PC-3 (cell line): ENCODE results near the gene ERFE. TPM values are rescaled to one million over a fixed set of nuclear protein-coding genes. Genes with fewer than 3 reads are reported as not detected.

ENCODE experiments used
- ATAC-seq: fragments of 200-7000 bp; cut with Tn5 transposase; 2 replicates; pipeline ENCODE4 v1.9.1; 2020; ENCODE audit warnings: mild to moderate bottlenecking, moderate library complexity
- BruUV-seq: library from RNA; stranded (reverse); fragments of 400-500 nt; replicated peaks from 2 replicates; lab custom pipeline; 2021; lab: Mats Ljungman, UMichigan
- CTCF ChIA-PET: fragments of 300-600 bp; sonication (Branson Sonifier 250); formaldehyde crosslinking; loops from one replicate; lab custom pipeline; 2022; ENCODE audit warnings: antibody characterized with exemption; lab: Charles Lee
- POLR2A ChIA-PET: fragments of 300-600 bp; sonication (Branson Sonifier 250); formaldehyde crosslinking; loops from one replicate; lab custom pipeline; 2022; ENCODE audit warnings: antibody characterized with exemption; ENCODE audit not compliant: unreplicated experiment; lab: Charles Lee
- DNase-seq: peaks from one replicate; pipeline ENCODE4 v3.0.0-alpha.2; 2015
- H2AFZ ChIP-seq: fragments of 300-600 bp; sonication (generic); 2 replicates; pipeline ENCODE4 v1.6.0; 2016; ENCODE audit warnings: antibody characterized with exemption, low read length
- H3F3A ChIP-seq: fragments of 300-600 bp; sonication (generic); one replicate; pipeline ENCODE4 v1.6.0; 2017; ENCODE audit warnings: antibody characterized with exemption, low read length, control low read depth, mild to moderate bottlenecking; ENCODE audit not compliant: unreplicated experiment
- H3K27ac ChIP-seq: fragments of 300-600 bp; sonication (generic); 2 replicates; pipeline ENCODE4 v1.5.1; 2016; ENCODE audit warnings: mild to moderate bottlenecking, low read length
- H3K27me3 ChIP-seq: fragments of 300-600 bp; sonication (generic); 2 replicates; pipeline ENCODE4 v1.6.1; 2016; ENCODE audit warnings: low read length, mixed read lengths
- H3K36me3 ChIP-seq: fragments of 300-600 bp; sonication (generic); 2 replicates; pipeline ENCODE4 v1.6.1; 2016; ENCODE audit warnings: low read depth, mixed run types, low read length, mixed read lengths
- H3K4me1 ChIP-seq: fragments of 300-600 bp; sonication (generic); 2 replicates; pipeline ENCODE4 v1.5.1; 2016; ENCODE audit warnings: low read length; ENCODE audit not compliant: insufficient read depth
- H3K4me2 ChIP-seq: fragments of 300-600 bp; sonication (generic); 2 replicates; pipeline ENCODE4 v1.6.0; 2016; ENCODE audit warnings: low read length
- H3K4me3 ChIP-seq: fragments of 300-600 bp; sonication (generic); 2 replicates; pipeline ENCODE4 v1.5.1; 2016; ENCODE audit warnings: mild to moderate bottlenecking, low read length, mixed read lengths
- H3K79me2 ChIP-seq: fragments of 300-600 bp; sonication (generic); 2 replicates; pipeline ENCODE4 v1.6.1; 2017; ENCODE audit warnings: low read length, mixed read lengths
- H3K9ac ChIP-seq: fragments of 300-600 bp; sonication (generic); 2 replicates; pipeline ENCODE4 v1.6.0; 2016; ENCODE audit warnings: mild to moderate bottlenecking, low read length
- H3K9me2 ChIP-seq: fragments of 300-600 bp; sonication (generic); replicated peaks from 2 replicates; pipeline ENCODE4 v1.6.1; 2016; ENCODE audit warnings: mixed run types, low read length, mixed read lengths
- H3K9me3 ChIP-seq: fragments of 300-600 bp; sonication (generic); 2 replicates; pipeline ENCODE4 v1.6.1; 2016; ENCODE audit warnings: low read length, mixed read lengths
- H4K20me1 ChIP-seq: fragments of 300-600 bp; sonication (generic); 2 replicates; pipeline ENCODE4 v1.6.1; 2016; ENCODE audit warnings: low read length, mixed read lengths
- CTCF ChIP-seq: fragments of 300-600 bp; sonication (generic); conservative IDR thresholded peaks from 2 replicates; pipeline ENCODE4 v1.5.1; 2017; ENCODE audit warnings: antibody characterized with exemption, low read depth, mild to moderate bottlenecking, low read length
- EZH2 ChIP-seq: fragments of 300-600 bp; sonication (generic); IDR thresholded peaks from one replicate; pipeline ENCODE4 v1.6.1; 2017; ENCODE audit warnings: antibody characterized with exemption, mild to moderate bottlenecking, low read length; ENCODE audit not compliant: unreplicated experiment
- EZH2phosphoT487 ChIP-seq: fragments of 300-600 bp; sonication (generic); IDR thresholded peaks from 2 replicates; pipeline ENCODE4 v1.6.1; 2018; ENCODE audit warnings: mild to moderate bottlenecking, antibody characterized with exemption, low read length, borderline replicate concordance
- intact Hi-C: fragments of 100-400 bp; cut with micrococcal nuclease; formaldehyde crosslinking; loops from 2 replicates; pipeline ENCODE4 v1.9.0; 2023
- total RNA-seq: library from RNA; depleted of rRNA; stranded (reverse); fragments of >200 nt; gene quantifications from 2 replicates; pipeline ENCODE4 v1.2.3, GENCODE V29; 2014

The ERFE gene
- total RNA-seq, 1 experiment from 2014 or later = 7.4 TPM

DNA sequence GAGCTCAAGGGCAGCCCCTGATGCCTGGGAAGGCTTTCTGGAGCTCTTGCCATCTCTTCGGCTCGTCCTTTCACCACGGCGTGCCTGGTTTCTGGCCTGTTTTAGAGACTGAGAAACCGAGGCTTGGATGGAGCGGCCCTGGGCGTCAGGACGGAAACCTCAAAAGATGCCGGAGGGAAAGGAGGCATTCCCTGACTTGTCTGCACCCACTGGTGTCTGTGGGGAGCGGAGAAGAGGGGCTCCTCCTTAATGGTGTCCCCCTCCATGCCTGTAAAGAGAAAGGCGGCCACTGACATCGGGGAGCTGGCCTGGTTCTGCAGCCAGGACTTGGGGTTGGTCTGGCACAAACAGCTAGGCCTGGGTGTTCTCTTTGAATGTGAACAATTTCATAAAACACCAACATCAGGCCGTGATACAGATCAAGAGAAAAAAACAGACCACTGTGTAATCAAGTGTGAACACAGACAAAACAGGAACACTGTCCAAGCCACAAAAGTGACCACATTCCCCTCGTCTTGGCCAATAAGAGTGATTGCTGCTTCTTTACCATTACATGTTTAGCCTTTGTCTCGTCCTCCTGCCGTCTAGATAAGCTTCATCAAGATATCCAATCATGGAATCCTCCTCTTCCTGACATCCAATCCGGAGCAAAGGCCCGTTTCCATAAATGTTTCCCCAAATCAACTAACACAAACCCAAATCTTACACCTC is 45.4 kb downstream of the ERFE start:
- intact Hi-C loops = no loop called here
- H3K4me3 ChIP-seq = peak overlapping the region; percentile 66
- ATAC-seq (no peak), DNase-seq (no peak)
- peaks cover 18% of the 10 kb centered on the region for H3K27me3 ChIP-seq
- peak overlapping the region; percentile 17; the same call in 1 of the 2 replicates for H3K27ac ChIP-seq
- no peaks in the 10 kb centered on the region for H3K9me3 ChIP-seq
- H4K20me1 ChIP-seq = peaks cover 30% of the 10 kb centered on the region
- ChIA-PET CTCF (no interaction called here), POLR2A (interaction anchor here (1.0 kb wide), 1 partner anchor 143 kb away, joined by 3 read pairs; the partner anchor contains the start of gene SCLY)
- peak overlapping the region; percentile 92 for H3K9ac ChIP-seq
- H3K4me1 ChIP-seq = peaks cover 27% of the 10 kb centered on the region
- H3K36me3 ChIP-seq = no peaks in the 10 kb centered on the region
- H2AFZ ChIP-seq = peak overlapping the region; percentile 97
- H3K79me2 ChIP-seq = peaks cover 40% of the 10 kb centered on the region
- TF ChIP-seq EZH2 = no peak
- TF ChIP-seq EZH2phosphoT487 = no peak
- TF ChIP-seq CTCF = no peak
- TSS peak; percentile 97 for BruUV-seq
- H3K4me2 ChIP-seq = peak overlapping the region; percentile 92
- no peaks in the 10 kb centered on the region for H3F3A ChIP-seq
- no peaks in the 10 kb centered on the region for H3K9me2 ChIP-seq

- no peak overlapping the region for H3K4me3 ChIP-seq
- no peak for ATAC-seq
- H4K20me1 ChIP-seq = peaks cover 6% of the 10 kb centered on the region
- H3K9me3 ChIP-seq = no peaks in the 10 kb centered on the region
- DNase-seq = no peak
- ChIA-PET POLR2A (no interaction called here), CTCF (no interaction called here)
- H3K79me2 ChIP-seq = peaks cover 12% of the 10 kb centered on the region
- no peaks in the 10 kb centered on the region for H3K9me2 ChIP-seq
- H3K9ac ChIP-seq = no peak overlapping the region
- no peak overlapping the region for H2AFZ ChIP-seq
- H3K4me2 ChIP-seq = no peak overlapping the region
- peaks cover 5% of the 10 kb centered on the region for H3K4me1 ChIP-seq
- H3F3A ChIP-seq = no peaks in the 10 kb centered on the region
- H3K27ac ChIP-seq = no peak overlapping the region
- BruUV-seq = no TSS peak
- peaks cover 41% of the 10 kb centered on the region for H3K27me3 ChIP-seq
- intact Hi-C loops = no loop called here
- TF ChIP-seq EZH2phosphoT487 (no peak), CTCF (no peak), EZH2 (no peak)
- no peaks in the 10 kb centered on the region for H3K36me3 ChIP-seq
These were observed 48.2 kb downstream of the ERFE start for GRCh38 chr2:238207006-238207405.

DNA sequence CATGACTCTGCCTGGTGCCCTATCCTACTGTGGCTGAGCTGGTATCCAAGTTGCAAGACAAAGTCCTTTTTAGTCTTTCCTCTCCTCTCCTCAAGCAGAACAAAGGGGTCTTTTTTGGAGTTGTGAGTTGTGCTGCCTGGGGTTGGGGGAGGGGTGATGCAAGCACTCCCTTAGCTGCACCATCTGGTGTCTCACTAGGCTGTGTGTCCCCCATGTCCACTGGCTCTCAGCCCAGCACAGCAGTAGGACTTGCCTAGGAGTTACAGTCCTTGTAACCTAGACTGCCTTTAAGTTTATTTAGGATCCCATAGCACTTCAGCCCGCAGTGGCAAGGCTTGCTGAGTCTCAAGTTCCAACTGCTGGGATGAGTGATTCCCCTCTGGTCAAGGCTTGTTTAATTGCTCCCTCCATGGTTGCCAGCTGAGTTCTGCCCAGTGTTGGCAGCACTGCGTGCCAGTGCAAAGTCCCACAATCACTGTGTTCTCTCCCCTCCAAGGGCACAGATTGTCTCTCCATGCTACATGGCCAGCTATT is 57.9 kb downstream of the ERFE start:
- ChIA-PET CTCF (interaction anchor here (0.9 kb wide), 1 partner anchor 46 kb away, joined by 3 read pairs; no protein-coding TSS in a partner anchor), POLR2A (no interaction called here)
- Histone ChIP-seq H3K9me3 (no peaks in the 10 kb centered on the region), H4K20me1 (no peaks in the 10 kb centered on the region), H3K79me2 (no peaks in the 10 kb centered on the region), H3K9ac (no peak overlapping the region), H3K27ac (no peak overlapping the region), H3K4me1 (no peaks in the 10 kb centered on the region), H3K27me3 (no peaks in the 10 kb centered on the region), H3K36me3 (no peaks in the 10 kb centered on the region), H2AFZ (no peak overlapping the region), H3K4me3 (no peak overlapping the region), H3K9me2 (no peaks in the 10 kb centered on the region), H3F3A (no peaks in the 10 kb centered on the region), H3K4me2 (no peak overlapping the region)
- intact Hi-C loops = no loop called here
- no peak for ATAC-seq
- no TSS peak for BruUV-seq
- TF ChIP-seq EZH2 (no peak), CTCF (no peak), EZH2phosphoT487 (no peak)
- DNase-seq = no peak
